MCF 10A (cell line): ENCODE measurements around the gene SYNPO. TPM values are rescaled to one million over a fixed set of nuclear protein-coding genes. Genes with fewer than 3 reads are reported as not detected.

Experiments
- BruUV-seq: library from RNA; stranded (reverse); fragments of 400-500 nt; replicated peaks from 2 replicates; lab custom pipeline; 2021; lab: Mats Ljungman, UMichigan
- CTCF ChIA-PET: fragments of 300-600 bp; sonication (Branson Sonifier 250); formaldehyde crosslinking; extraction: SDS; loops from one replicate; lab custom pipeline; 2021; ENCODE audit warnings: antibody characterized with exemption, inconsistent platforms; lab: Yijun Ruan, JAX
- POLR2A ChIA-PET: fragments of 300-600, 350-650 bp; sonication (Branson Sonifier 250); formaldehyde crosslinking; extraction: SDS; loops from one replicate; lab custom pipeline; 2020; ENCODE audit warnings: antibody characterized with exemption, inconsistent platforms; lab: Yijun Ruan, JAX
- DNase-seq: peaks from one replicate; pipeline ENCODE4 v3.0.0-alpha.2; 2018; ENCODE audit not compliant: unreplicated experiment
- H3K27ac Mint-ChIP-seq: one replicate; pipeline ENCODE4 v1.8.0; 2022; ENCODE audit warnings: mild to moderate bottlenecking, low read depth, mixed read lengths; ENCODE audit not compliant: unreplicated experiment
- H3K27me3 Mint-ChIP-seq: one replicate; pipeline ENCODE4 v1.8.0; 2022; ENCODE audit warnings: mixed read lengths; ENCODE audit not compliant: insufficient read depth, unreplicated experiment
- H3K36me3 Mint-ChIP-seq: one replicate; pipeline ENCODE4 v1.8.0; 2022; ENCODE audit warnings: mild to moderate bottlenecking, moderate library complexity, mixed read lengths; ENCODE audit not compliant: insufficient read depth, unreplicated experiment
- H3K4me1 Mint-ChIP-seq: one replicate; pipeline ENCODE4 v1.8.0; 2022; ENCODE audit warnings: mixed read lengths; ENCODE audit not compliant: insufficient read depth, unreplicated experiment
- H3K4me3 Mint-ChIP-seq: one replicate; pipeline ENCODE4 v1.8.0; 2022; ENCODE audit warnings: mild to moderate bottlenecking, moderate library complexity, mixed read lengths; ENCODE audit not compliant: unreplicated experiment
- H3K9me3 Mint-ChIP-seq: one replicate; pipeline ENCODE4 v1.8.0; 2022; ENCODE audit warnings: mixed read lengths; ENCODE audit not compliant: unreplicated experiment
- intact Hi-C: fragments of 100-400 bp; cut with micrococcal nuclease; formaldehyde crosslinking; loops from 2 replicates; pipeline ENCODE4 v1.14.1; 2022
- total RNA-seq: library from RNA; stranded (reverse); gene quantifications from 2 replicates; pipeline ENCODE4 v1.2.3, GENCODE V29; 2022
- TF ChIP-seq, protein P1 (sequence below): fragments of 200-600 bp; IDR thresholded peaks from one replicate; pipeline ENCODE4 v1.8.0; 2022; ENCODE audit warnings: antibody characterized with exemption, mild to moderate bottlenecking; ENCODE audit not compliant: unreplicated experiment

SYNPO gene
- total RNA-seq, 1 experiment from 2014 or later = 6.3 TPM

DNA sequence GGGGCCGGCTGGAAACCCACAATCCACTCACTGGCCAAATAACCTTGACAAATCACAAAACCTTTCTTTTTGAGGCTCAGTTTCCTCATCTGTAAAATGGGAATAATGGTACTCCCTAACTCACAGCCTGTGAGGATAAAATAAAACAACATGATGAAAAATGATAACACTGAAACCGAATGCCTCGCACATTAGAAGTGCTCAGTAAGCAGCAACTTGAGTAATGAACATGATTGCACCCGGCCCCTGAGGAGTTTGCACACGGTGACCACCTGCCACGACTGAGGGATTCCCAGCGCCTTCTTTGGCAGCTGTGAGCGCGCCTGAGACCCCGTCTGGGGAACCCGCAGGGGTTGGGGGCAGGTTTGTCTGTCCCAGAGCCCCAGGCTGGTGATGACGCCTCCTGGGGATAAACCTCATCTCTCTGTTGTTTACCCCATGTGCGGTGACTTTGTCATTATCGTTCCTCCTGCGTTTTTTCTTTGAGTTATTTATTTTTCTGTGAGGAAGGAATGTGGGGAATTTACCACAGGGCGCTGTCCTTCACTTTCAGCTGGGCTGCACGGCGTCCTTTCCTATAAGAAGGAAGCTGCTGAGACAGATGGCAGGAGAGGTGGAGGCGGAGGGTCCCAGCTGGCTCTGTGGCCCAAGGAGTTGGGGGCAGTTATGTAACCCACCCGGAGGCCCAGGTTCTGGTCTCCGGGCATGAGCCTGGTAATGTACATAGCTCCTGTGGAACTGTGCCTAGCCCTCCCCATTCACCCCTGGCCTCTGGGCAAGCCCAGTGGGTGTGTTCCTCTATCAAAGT, 3.0 kb upstream of the SYNPO start:
- H3K4me3 Mint-ChIP-seq = peak overlapping the region; percentile 52
- H3K36me3 Mint-ChIP-seq = no peaks in the 10 kb centered on the region
- H3K27ac Mint-ChIP-seq = peak overlapping the region; percentile 47
- TF ChIP-seq, protein P1, sequence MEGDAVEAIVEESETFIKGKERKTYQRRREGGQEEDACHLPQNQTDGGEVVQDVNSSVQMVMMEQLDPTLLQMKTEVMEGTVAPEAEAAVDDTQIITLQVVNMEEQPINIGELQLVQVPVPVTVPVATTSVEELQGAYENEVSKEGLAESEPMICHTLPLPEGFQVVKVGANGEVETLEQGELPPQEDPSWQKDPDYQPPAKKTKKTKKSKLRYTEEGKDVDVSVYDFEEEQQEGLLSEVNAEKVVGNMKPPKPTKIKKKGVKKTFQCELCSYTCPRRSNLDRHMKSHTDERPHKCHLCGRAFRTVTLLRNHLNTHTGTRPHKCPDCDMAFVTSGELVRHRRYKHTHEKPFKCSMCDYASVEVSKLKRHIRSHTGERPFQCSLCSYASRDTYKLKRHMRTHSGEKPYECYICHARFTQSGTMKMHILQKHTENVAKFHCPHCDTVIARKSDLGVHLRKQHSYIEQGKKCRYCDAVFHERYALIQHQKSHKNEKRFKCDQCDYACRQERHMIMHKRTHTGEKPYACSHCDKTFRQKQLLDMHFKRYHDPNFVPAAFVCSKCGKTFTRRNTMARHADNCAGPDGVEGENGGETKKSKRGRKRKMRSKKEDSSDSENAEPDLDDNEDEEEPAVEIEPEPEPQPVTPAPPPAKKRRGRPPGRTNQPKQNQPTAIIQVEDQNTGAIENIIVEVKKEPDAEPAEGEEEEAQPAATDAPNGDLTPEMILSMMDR = no peak
- peaks cover 87% of the 10 kb centered on the region for H3K4me1 Mint-ChIP-seq
- no peaks in the 10 kb centered on the region for H3K27me3 Mint-ChIP-seq
- ChIA-PET CTCF (interaction anchor here (0.5 to 1.4 kb wide), 7 partner anchors 8 to 187 kb away, joined by 3 to 4 read pairs (median 3); no protein-coding TSS in a partner anchor), POLR2A (interaction anchor here (0.7 to 1.7 kb wide), 6 partner anchors 15 to 140 kb away, joined by 3 to 6 read pairs (median 3); no protein-coding TSS in a partner anchor)
- intact Hi-C loops = loop anchor here (2.0 kb wide), 1 partner anchor 21 kb away; no protein-coding TSS in a partner anchor
- BruUV-seq = no TSS peak
- peak; percentile 80 for DNase-seq
- no peaks in the 10 kb centered on the region for H3K9me3 Mint-ChIP-seq

DNA sequence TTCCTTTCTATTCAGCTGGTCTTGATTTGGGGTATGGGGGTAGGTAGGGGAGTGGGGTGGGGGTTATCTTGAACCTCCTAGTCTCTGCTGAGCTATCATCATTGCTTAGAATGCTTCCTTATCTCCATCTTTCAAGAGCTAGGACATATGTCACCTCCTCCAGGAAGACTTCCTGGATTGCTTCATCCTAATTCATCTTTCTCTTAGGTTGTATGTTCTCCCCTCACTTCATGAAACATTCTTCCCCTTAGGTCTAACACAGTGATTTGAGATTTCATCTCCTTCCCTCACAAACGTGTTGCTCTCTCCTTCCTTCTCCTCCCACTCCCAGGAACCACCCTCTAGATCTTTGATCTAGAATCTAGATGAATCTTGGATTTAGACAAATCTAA, 2.4 kb upstream of the SYNPO start:
- CTCF ChIA-PET = interaction anchor here (0.6 to 1.4 kb wide), 6 partner anchors 9 to 188 kb away, joined by 3 to 4 read pairs (median 3); no protein-coding TSS in a partner anchor
- POLR2A ChIA-PET = interaction anchor here (0.7 to 1.7 kb wide), 5 partner anchors 16 to 140 kb away, joined by 3 to 6 read pairs (median 3); no protein-coding TSS in a partner anchor
- no peaks in the 10 kb centered on the region for H3K9me3 Mint-ChIP-seq
- intact Hi-C loops = no loop called here
- peak overlapping the region; percentile 47 for H3K27ac Mint-ChIP-seq
- no peak for DNase-seq
- TF ChIP-seq, protein P1 = no peak
- H3K4me1 Mint-ChIP-seq = peaks cover 87% of the 10 kb centered on the region
- no peaks in the 10 kb centered on the region for H3K27me3 Mint-ChIP-seq
- peaks cover 3% of the 10 kb centered on the region for H3K36me3 Mint-ChIP-seq
- H3K4me3 Mint-ChIP-seq = peak overlapping the region; percentile 52
- no TSS peak for BruUV-seq

DNA sequence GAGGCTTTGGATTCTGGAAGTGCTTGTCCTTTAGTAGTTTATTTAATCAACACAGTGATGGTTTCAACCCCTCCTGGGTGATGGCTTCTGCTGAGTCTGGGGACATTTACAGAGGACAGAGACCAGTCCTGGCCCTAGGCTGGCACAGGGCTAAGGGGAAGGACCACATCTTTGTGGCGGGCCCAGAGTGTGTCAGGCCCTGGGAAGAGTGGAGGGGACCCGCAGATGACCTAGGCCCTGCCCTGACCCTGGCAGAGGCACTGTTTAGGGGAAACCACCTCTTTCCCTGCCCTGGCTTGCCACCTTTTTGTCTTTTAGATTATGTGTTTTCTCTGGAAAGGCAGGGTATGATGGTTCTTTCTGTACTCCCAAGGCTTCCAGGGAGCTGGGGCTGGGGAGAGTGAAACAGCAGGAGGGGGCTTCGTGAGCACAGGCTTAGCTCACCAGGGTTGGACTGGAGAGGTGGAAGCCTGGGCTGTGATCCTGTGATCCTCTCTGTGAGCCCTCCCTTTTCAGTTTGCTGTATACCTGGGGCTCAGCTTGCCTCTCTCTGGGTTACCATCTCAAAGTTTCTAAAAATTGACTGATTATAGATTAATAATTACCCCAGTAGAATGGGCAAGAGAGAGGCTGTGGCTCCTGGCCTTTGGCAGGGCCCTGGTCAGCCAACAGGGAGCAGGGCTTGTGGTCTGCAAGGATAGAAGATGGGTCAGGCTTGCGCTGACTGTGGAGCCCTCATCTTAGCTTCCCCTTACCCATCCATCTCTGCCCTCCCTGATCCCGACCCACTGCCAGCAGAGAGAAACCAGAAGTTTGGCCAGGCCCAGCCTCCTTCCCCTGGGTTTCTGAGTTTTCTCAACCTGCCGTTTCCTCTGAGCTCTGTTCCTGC, 1.7 kb upstream of the SYNPO start:
- Mint-ChIP-seq H3K9me3 (no peaks in the 10 kb centered on the region), H3K27me3 (no peaks in the 10 kb centered on the region), H3K4me3 (peak overlapping the region; percentile 52), H3K36me3 (peaks cover 5% of the 10 kb centered on the region), H3K4me1 (peaks cover 87% of the 10 kb centered on the region), H3K27ac (peak overlapping the region; percentile 47)
- no peak for DNase-seq
- BruUV-seq = no TSS peak
- ChIA-PET POLR2A (interaction anchor here (0.6 to 4.8 kb wide), 4 partner anchors 15 to 179 kb away, joined by 3 to 32 read pairs (median 10); partner anchors contain the start of gene RBM22), CTCF (interaction anchor here (0.6 to 1.4 kb wide), 6 partner anchors 10 to 456 kb away, joined by 3 to 5 read pairs (median 3); no protein-coding TSS in a partner anchor)
- TF ChIP-seq, protein P1 = no peak
- intact Hi-C loops = no loop called here
